SU-DHL-6 (cell line): ENCODE data around the gene PTGER2.

Source experiments
- H2AFZ ChIP-seq: fragments of 200-600 bp; sonication (generic); 2 replicates; pipeline ENCODE4 v1.6.1; 2014; ENCODE audit warnings: low read depth, mild to moderate bottlenecking, moderate library complexity, mixed read lengths, antibody characterized with exemption, low read length; ENCODE audit not compliant: severe bottlenecking
- H3F3A ChIP-seq: fragments of 200-600 bp; shearing (Covaris generic); 2 replicates; pipeline ENCODE4 v1.6.0; 2016; ENCODE audit warnings: antibody characterized with exemption, mild to moderate bottlenecking; ENCODE audit not compliant: insufficient read depth
- H3K27ac ChIP-seq: fragments of 200-600 bp; sonication (generic); 2 replicates; pipeline ENCODE4 v1.5.1; 2016; ENCODE audit warnings: low read depth, mild to moderate bottlenecking, low read length, moderate library complexity, mixed read lengths
- H3K27me3 ChIP-seq: fragments of 200-600 bp; sonication (generic), shearing (Covaris generic); 2 replicates; pipeline ENCODE4 v1.6.0; 2014; ENCODE audit warnings: mild to moderate bottlenecking, low read length
- H3K36me3 ChIP-seq: fragments of 200-600 bp; sonication (generic); 2 replicates; pipeline ENCODE4 v1.6.1; 2014; ENCODE audit warnings: mild to moderate bottlenecking, low read length, mixed read lengths
- H3K4me2 ChIP-seq: fragments of 300-600, 200-600 bp; shearing (Covaris generic), sonication (generic); 2 replicates; pipeline ENCODE4 v1.6.0; 2014; ENCODE audit warnings: low read length, low read depth, mild to moderate bottlenecking; ENCODE audit not compliant: poor library complexity, severe bottlenecking
- H3K4me3 ChIP-seq: fragments of 200-600 bp; sonication (generic); 2 replicates; pipeline ENCODE4 v1.5.1; 2014; ENCODE audit warnings: antibody characterized with exemption, low read length, mild to moderate bottlenecking, mixed read lengths; ENCODE audit not compliant: insufficient read depth, poor library complexity, severe bottlenecking
- H3K79me2 ChIP-seq: fragments of 200-600 bp; sonication (generic); 2 replicates; pipeline ENCODE4 v1.6.1; 2014; ENCODE audit warnings: mild to moderate bottlenecking, low read length, moderate library complexity; ENCODE audit not compliant: insufficient read depth
- H3K9ac ChIP-seq: fragments of 200-600 bp; sonication (generic); 2 replicates; pipeline ENCODE4 v1.7.0; 2014; ENCODE audit warnings: mild to moderate bottlenecking, low read length
- H3K9me2 ChIP-seq: fragments of 200-600 bp; sonication (generic); replicated peaks from 2 replicates; pipeline ENCODE4 v1.6.1; 2014; ENCODE audit warnings: low read length; ENCODE audit not compliant: insufficient read depth
- H3K9me3 ChIP-seq: fragments of 200-600 bp; sonication (generic); 2 replicates; pipeline ENCODE4 v1.6.1; 2014; ENCODE audit warnings: low read length, mixed read lengths; ENCODE audit not compliant: insufficient read depth
- H4K20me1 ChIP-seq: fragments of 200-600 bp; sonication (generic); 2 replicates; pipeline ENCODE4 v1.6.1; 2014; ENCODE audit warnings: low read depth, mild to moderate bottlenecking, antibody characterized with exemption, low read length, moderate library complexity, mixed read lengths
- EZH2phosphoT487 ChIP-seq: fragments of 200-600 bp; sonication (generic), shearing (Covaris generic); conservative IDR thresholded peaks from 2 replicates; pipeline ENCODE4 v1.6.1; 2018; ENCODE audit warnings: mild to moderate bottlenecking, antibody characterized with exemption, low read length, moderate library complexity, mixed read lengths
- TF ChIP-seq, protein P1 (sequence below): fragments of 200-600 bp; sonication (generic); IDR thresholded peaks from one replicate; pipeline ENCODE4 v1.5.1; 2017; ENCODE audit warnings: antibody characterized with exemption, mild to moderate bottlenecking, low read length, moderate library complexity; ENCODE audit not compliant: insufficient read depth, poor library complexity, severe bottlenecking

Gene PTGER2

DNA sequence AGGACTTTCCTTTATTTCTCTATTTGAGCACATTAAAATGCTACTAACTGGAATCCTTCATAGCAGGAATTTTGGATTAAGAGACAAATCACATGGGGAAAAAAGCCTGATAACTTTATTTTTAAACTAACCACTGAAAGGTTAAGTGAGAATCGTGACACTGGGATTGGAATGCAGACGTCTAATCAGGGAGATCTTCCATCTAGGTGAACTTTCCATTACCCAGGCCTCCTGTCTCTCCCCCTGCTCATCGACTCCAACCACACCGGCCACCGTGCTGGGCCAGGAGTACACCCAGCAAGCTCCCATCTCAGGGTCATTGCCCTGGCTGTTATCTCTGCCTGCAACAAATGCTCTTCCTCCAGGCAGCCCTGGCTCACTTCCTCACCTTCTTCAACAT is 19.0 kb downstream of the PTGER2 start:
- TF ChIP-seq, protein P1, sequence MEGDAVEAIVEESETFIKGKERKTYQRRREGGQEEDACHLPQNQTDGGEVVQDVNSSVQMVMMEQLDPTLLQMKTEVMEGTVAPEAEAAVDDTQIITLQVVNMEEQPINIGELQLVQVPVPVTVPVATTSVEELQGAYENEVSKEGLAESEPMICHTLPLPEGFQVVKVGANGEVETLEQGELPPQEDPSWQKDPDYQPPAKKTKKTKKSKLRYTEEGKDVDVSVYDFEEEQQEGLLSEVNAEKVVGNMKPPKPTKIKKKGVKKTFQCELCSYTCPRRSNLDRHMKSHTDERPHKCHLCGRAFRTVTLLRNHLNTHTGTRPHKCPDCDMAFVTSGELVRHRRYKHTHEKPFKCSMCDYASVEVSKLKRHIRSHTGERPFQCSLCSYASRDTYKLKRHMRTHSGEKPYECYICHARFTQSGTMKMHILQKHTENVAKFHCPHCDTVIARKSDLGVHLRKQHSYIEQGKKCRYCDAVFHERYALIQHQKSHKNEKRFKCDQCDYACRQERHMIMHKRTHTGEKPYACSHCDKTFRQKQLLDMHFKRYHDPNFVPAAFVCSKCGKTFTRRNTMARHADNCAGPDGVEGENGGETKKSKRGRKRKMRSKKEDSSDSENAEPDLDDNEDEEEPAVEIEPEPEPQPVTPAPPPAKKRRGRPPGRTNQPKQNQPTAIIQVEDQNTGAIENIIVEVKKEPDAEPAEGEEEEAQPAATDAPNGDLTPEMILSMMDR = no peak
- no peak for TF ChIP-seq EZH2phosphoT487
- Histone ChIP-seq H3K4me2 (no peak overlapping the region), H2AFZ (no peak overlapping the region)

DNA sequence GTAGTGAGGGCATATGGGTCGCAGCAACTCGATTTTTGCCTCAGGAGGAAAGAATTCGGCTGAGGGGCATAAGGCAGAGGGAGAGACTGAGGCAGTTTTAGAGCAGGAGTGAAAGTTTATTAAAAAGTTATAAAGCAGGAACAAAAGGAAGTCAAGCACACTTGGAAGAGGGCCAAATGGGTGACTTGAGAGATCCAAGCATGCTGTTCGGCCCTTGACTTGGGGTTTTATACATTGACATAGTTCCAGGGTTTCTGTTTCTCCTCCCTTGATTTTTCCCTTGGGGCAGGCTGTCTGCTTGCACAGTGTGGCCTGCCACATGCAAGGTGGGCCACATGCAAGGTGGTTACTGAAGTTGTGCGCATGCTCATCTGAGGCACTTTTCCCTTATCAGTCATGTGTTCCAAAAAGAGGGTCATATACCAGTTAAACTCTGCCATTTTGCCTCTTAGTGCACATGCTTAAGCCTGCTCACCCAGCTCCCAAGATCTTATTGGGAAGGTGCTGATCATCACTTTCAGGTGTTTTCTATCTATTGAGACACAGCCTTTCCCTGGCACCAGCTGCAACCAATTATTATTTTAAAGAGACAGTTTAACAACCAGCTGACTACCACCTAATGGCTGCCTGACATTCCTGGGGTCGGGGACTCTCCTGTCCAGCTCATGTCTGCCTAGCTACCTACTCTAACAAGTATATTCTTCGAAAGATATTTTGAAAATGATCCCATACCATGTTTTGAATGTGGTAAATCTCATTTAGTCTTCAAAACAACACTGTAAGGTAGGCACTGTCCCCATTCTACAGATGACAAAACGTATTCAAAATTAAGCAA is 19.9 kb downstream of the PTGER2 start:
- Histone ChIP-seq H3K27me3 (no peaks in the 10 kb centered on the region), H3K9me3 (no peaks in the 10 kb centered on the region), H3K4me2 (no peak overlapping the region), H3K9me2 (no peaks in the 10 kb centered on the region), H2AFZ (no peak overlapping the region), H3F3A (no peaks in the 10 kb centered on the region), H3K27ac (no peak overlapping the region), H3K79me2 (no peaks in the 10 kb centered on the region), H4K20me1 (no peaks in the 10 kb centered on the region), H3K9ac (no peak overlapping the region), H3K4me3 (no peak overlapping the region), H3K36me3 (no peaks in the 10 kb centered on the region)
- no peak for TF ChIP-seq EZH2phosphoT487
- TF ChIP-seq, protein P1 = no peak

More for the DNA sequence above, 19.0 kb downstream of the PTGER2 start:
- Histone ChIP-seq H4K20me1 (no peaks in the 10 kb centered on the region), H3K79me2 (no peaks in the 10 kb centered on the region), H3K9ac (no peak overlapping the region), H3K27me3 (no peaks in the 10 kb centered on the region), H3F3A (no peaks in the 10 kb centered on the region), H3K27ac (no peak overlapping the region), H3K9me3 (no peaks in the 10 kb centered on the region), H3K36me3 (no peaks in the 10 kb centered on the region), H3K4me3 (no peak overlapping the region), H3K9me2 (no peaks in the 10 kb centered on the region)

DNA sequence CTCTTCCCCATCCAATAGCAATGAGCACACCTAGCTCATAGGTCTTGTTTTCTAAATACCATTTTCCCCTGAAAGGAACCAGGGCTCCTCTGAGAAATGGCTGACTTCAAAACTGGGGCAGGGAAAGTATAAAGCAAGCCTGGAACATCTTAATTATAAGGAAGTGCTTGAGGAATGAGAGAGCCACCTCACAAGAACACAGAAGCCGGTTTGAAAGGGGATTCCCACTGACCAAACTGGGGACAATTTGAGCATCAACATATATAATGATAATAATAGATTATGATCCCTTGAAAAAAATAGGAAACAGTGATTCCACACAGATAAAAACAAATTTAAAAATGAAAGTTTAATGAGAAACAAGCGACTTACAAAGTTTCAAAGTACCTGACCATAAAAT is 22.1 kb downstream of the PTGER2 start:
- Histone ChIP-seq H3F3A (no peaks in the 10 kb centered on the region), H2AFZ (no peak overlapping the region), H3K27ac (no peak overlapping the region), H3K9me2 (no peaks in the 10 kb centered on the region), H3K79me2 (no peaks in the 10 kb centered on the region), H3K36me3 (no peaks in the 10 kb centered on the region), H3K9ac (no peak overlapping the region), H3K4me2 (no peak overlapping the region), H3K4me3 (no peak overlapping the region), H3K9me3 (no peaks in the 10 kb centered on the region), H3K27me3 (no peaks in the 10 kb centered on the region), H4K20me1 (no peaks in the 10 kb centered on the region)
- TF ChIP-seq, protein P1 = no peak
- no peak for TF ChIP-seq EZH2phosphoT487
